Panc1 (cell line): ENCODE results near the gene METTL24.

Experiments used
- CTCF ChIP-seq: fragments of 450-650 bp; IDR thresholded peaks from 2 replicates; pipeline ENCODE4 v1.5.1; 2017; ENCODE audit warnings: mild to moderate bottlenecking
- REST ChIP-seq, 2 experiments: IDR thresholded peaks; 2 replicates each; pipeline ENCODE4 v1.6.1; 2011 to 2012; ENCODE audit warnings: low read depth in 2 of 2, control low read depth in 1 of 2, low read length in 1 of 2, mild to moderate bottlenecking in 1 of 2, moderate library complexity in 1 of 2; ENCODE audit not compliant: insufficient read depth in 1 of 2

- TF ChIP-seq CTCF: no peak
- no peak for TF ChIP-seq REST (IDR thresholded peaks at IDR 0.05; ENCODE audit: insufficient read depth in 1 of 2, low read depth in 2 of 2, low read length in 1 of 2)
These were observed 2.5 kb upstream of the METTL24 start for GRCh38 chr6:110360676-110361075.
